ENCODE measurements around the gene RBFOX1.

Gene RBFOX1

DNA sequence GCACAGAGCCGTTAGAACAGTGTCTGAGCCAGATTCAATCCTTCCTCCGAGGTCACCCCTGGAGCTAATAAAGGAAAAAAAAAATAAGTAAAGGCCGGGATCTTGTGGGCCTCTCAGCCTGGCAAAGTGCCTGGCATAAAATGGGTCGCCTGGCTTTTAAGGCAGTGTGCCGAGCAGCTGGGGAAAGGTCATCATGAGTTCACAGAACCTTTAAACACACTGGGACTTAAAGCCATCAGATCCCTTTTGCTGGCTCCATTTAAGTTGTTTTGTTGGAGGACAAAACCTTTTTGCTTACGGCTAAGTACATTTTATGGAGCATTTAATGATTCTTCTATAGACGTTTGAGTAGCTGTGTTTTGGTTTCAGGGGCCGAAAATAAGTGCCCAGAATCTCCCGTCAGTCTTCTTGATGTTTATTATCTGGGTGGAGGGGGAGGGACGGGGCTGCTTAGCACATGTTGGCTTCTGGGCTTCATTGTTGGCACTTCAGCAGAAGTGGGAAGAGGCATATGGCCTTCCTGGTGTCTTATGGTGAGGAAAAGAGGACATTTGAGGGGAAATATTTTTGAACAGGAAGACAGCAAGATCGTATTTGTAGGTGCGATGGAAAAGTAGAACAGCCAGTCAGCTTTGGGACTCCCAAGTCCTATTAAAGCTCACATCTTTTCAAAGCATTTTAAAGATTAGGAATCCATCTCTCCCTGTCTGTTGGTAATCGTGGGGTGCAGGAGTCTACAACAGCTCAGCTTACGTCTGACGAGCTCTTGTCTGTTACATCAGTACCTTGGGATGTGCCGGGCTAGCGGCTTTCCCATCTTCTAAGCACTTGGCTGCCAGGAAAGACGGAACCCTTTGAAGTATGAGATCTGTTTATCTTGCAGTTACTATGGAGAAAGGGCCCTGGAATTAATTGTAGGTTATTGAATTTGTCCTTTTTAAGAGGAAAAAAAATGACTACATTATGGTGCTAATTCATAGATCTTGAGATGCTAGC lies 31.1 kb downstream of the RBFOX1 start:
- Histone ChIP-seq H3K4me1 (ENCODE audit: control insufficient read depth, insufficient read depth, low read length) (no peaks in the 10 kb centered on the region), H3K27me3 (ENCODE audit: control insufficient read depth, insufficient read depth, low read length) (no peaks in the 10 kb centered on the region), H3K4me3 (ENCODE audit: low read length) (no peak overlapping the region), H3K36me3 (ENCODE audit: control insufficient read depth, insufficient read depth, low read length) (no peaks in the 10 kb centered on the region), H3K9me3 (ENCODE audit: control insufficient read depth, low read length) (no peaks in the 10 kb centered on the region), H3K9ac (ENCODE audit: low read length) (no peak overlapping the region)

DNA sequence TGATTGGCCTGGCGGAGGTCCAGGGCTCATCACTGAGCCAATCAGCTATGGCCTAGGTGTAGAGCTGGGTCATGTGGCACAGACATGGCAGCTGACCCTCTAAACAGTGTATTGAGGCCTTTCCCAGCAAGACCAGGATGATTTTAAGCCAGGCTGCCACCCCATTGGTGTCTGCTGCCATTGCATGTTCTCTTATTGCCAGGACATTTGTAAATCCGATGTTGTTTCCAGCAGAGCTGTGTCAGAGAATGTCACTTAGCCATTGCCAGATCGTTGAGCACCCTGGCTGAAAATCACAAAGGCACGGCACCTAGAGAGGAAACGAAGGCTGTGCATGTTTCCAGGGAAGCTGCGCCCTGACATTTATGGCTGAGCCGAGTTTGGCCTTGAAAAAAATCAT lies 33.4 kb downstream of the RBFOX1 start:
- Histone ChIP-seq H3K4me1 (ENCODE audit: control insufficient read depth, insufficient read depth, low read length) (no peaks in the 10 kb centered on the region), H3K9ac (ENCODE audit: low read length) (no peak overlapping the region), H3K27me3 (ENCODE audit: control insufficient read depth, insufficient read depth, low read length) (no peaks in the 10 kb centered on the region), H3K9me3 (ENCODE audit: control insufficient read depth, low read length) (no peaks in the 10 kb centered on the region), H3K36me3 (ENCODE audit: control insufficient read depth, insufficient read depth, low read length) (no peaks in the 10 kb centered on the region), H3K4me3 (ENCODE audit: low read length) (no peak overlapping the region)

GRCh38 chr16:7366993-7367880 lies 34.6 kb downstream of the RBFOX1 start:
- Histone ChIP-seq H3K9ac (ENCODE audit: low read length) (no peak overlapping the region), H3K36me3 (ENCODE audit: control insufficient read depth, insufficient read depth, low read length) (no peaks in the 10 kb centered on the region), H3K4me3 (ENCODE audit: low read length) (no peak overlapping the region), H3K27me3 (ENCODE audit: control insufficient read depth, insufficient read depth, low read length) (no peaks in the 10 kb centered on the region), H3K4me1 (ENCODE audit: control insufficient read depth, insufficient read depth, low read length) (no peaks in the 10 kb centered on the region), H3K9me3 (ENCODE audit: control insufficient read depth, low read length) (no peaks in the 10 kb centered on the region)

DNA sequence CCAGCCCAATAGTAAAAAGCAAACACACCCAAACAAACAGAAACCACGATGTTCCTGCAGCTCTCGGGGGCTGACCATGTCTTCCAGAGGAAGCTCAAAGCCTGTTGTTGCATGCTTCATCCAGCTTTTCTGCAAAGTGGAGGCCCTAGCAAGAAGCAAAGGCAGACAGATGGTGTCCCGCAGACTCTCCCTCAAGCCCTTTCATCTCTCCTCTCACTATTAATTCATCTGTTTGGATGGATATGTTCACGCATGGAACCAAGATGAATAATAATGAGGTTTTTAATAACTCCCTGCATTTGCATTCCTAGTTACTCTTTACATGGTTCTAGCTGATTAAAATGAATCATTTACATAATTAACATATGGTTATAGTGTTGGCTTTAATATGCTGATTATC lies 36.6 kb downstream of the RBFOX1 start:
- Histone ChIP-seq H3K27me3 (ENCODE audit: control insufficient read depth, insufficient read depth, low read length) (no peaks in the 10 kb centered on the region), H3K9ac (ENCODE audit: low read length) (no peak overlapping the region), H3K4me1 (ENCODE audit: control insufficient read depth, insufficient read depth, low read length) (no peaks in the 10 kb centered on the region), H3K4me3 (ENCODE audit: low read length) (no peak overlapping the region), H3K9me3 (ENCODE audit: control insufficient read depth, low read length) (no peaks in the 10 kb centered on the region), H3K36me3 (ENCODE audit: control insufficient read depth, insufficient read depth, low read length) (no peaks in the 10 kb centered on the region)

GRCh38 chr16:7372095-7372494 lies 39.5 kb downstream of the RBFOX1 start:
- Histone ChIP-seq H3K36me3 (ENCODE audit: control insufficient read depth, insufficient read depth, low read length) (no peaks in the 10 kb centered on the region), H3K9ac (ENCODE audit: low read length) (no peak overlapping the region), H3K9me3 (ENCODE audit: control insufficient read depth, low read length) (no peaks in the 10 kb centered on the region), H3K4me3 (ENCODE audit: low read length) (no peak overlapping the region), H3K27me3 (ENCODE audit: control insufficient read depth, insufficient read depth, low read length) (no peaks in the 10 kb centered on the region), H3K4me1 (ENCODE audit: control insufficient read depth, insufficient read depth, low read length) (no peaks in the 10 kb centered on the region)

DNA sequence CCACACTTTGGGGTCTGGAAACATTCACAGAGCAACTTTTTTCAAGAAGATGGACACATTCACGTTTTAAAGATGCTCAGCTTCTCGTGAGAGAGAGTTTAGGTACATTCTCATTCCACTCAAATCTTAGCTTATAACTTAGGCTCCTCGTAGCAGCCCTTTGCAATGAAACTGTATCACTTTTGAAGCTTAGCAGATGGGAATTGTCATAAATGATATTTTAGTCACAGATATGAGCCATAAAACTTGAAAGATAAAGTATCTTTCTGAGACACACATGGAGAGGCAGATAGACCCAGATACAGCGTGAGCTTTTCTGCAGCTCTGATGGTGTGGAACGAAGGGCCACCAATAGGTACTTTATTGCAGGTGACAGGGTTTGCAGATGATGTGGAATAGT lies 41.1 kb downstream of the RBFOX1 start:
- H3K27me3 ChIP-seq (ENCODE audit: control insufficient read depth, insufficient read depth, low read length): no peaks in the 10 kb centered on the region

GRCh38 chr16:7374614-7375174 lies 42.0 kb downstream of the RBFOX1 start:
- Histone ChIP-seq H3K36me3 (ENCODE audit: control insufficient read depth, insufficient read depth, low read length) (no peaks in the 10 kb centered on the region), H3K9me3 (ENCODE audit: control insufficient read depth, low read length) (no peaks in the 10 kb centered on the region), H3K27me3 (ENCODE audit: control insufficient read depth, insufficient read depth, low read length) (no peaks in the 10 kb centered on the region), H3K4me1 (ENCODE audit: control insufficient read depth, insufficient read depth, low read length) (no peaks in the 10 kb centered on the region), H3K9ac (ENCODE audit: low read length) (no peak overlapping the region), H3K4me3 (ENCODE audit: low read length) (no peak overlapping the region)

More for the DNA sequence above, 41.1 kb downstream of the RBFOX1 start:
- Histone ChIP-seq H3K36me3 (ENCODE audit: control insufficient read depth, insufficient read depth, low read length) (no peaks in the 10 kb centered on the region), H3K4me1 (ENCODE audit: control insufficient read depth, insufficient read depth, low read length) (no peaks in the 10 kb centered on the region), H3K9me3 (ENCODE audit: control insufficient read depth, low read length) (no peaks in the 10 kb centered on the region), H3K4me3 (ENCODE audit: low read length) (no peak overlapping the region), H3K9ac (ENCODE audit: low read length) (no peak overlapping the region)

DNA sequence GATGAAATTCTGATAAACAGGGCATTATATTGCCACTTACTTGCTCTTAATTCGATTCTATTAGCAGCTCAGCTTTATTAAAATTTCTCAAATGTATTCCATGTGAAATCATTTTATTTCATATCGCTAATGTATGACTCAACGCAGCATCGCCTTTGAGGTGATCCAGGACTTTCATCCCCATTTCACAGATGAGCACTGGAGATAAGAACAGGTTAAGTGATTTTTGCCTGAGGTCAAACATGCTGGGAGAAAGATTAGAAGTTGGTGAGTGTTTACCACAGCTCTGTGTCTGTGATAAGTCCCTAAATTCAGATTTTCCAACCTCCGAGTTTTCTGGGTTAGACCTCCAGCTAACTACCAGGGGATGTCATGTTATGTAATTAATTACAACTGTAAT lies 43.6 kb downstream of the RBFOX1 start:
- no peaks in the 10 kb centered on the region for H3K9me3 ChIP-seq (ENCODE audit: control insufficient read depth, low read length)
- no peaks in the 10 kb centered on the region for H3K27me3 ChIP-seq (ENCODE audit: control insufficient read depth, insufficient read depth, low read length)
- no peak overlapping the region for H3K9ac ChIP-seq (ENCODE audit: low read length)
- H3K4me3 ChIP-seq (ENCODE audit: low read length): no peak overlapping the region
- H3K4me1 ChIP-seq (ENCODE audit: control insufficient read depth, insufficient read depth, low read length): no peaks in the 10 kb centered on the region
- no peaks in the 10 kb centered on the region for H3K36me3 ChIP-seq (ENCODE audit: control insufficient read depth, insufficient read depth, low read length)

DNA sequence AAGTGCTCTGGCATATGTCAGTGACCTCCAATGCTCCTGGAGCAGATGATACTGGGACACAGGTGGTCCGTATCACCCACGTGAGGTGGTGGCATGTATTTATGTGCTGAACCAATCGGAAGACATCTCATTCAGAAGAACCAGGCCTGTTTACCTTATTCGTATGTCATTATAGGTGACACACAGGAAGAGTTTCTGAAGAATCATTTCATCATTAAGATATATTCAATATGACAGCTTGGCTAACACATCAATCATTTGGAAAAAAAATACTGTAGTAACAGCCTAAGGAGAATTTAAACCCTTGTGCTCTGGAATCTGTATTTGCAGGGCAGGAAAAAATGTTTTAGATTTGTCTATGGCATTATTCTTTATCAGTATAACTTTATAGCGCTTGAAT lies 44.6 kb downstream of the RBFOX1 start:
- H3K27me3 ChIP-seq (ENCODE audit: control insufficient read depth, insufficient read depth, low read length): no peaks in the 10 kb centered on the region
- H3K9me3 ChIP-seq (ENCODE audit: control insufficient read depth, low read length): no peaks in the 10 kb centered on the region
- no peak overlapping the region for H3K4me3 ChIP-seq (ENCODE audit: low read length)
- H3K9ac ChIP-seq (ENCODE audit: low read length): no peak overlapping the region
- no peaks in the 10 kb centered on the region for H3K4me1 ChIP-seq (ENCODE audit: control insufficient read depth, insufficient read depth, low read length)
- no peaks in the 10 kb centered on the region for H3K36me3 ChIP-seq (ENCODE audit: control insufficient read depth, insufficient read depth, low read length)

DNA sequence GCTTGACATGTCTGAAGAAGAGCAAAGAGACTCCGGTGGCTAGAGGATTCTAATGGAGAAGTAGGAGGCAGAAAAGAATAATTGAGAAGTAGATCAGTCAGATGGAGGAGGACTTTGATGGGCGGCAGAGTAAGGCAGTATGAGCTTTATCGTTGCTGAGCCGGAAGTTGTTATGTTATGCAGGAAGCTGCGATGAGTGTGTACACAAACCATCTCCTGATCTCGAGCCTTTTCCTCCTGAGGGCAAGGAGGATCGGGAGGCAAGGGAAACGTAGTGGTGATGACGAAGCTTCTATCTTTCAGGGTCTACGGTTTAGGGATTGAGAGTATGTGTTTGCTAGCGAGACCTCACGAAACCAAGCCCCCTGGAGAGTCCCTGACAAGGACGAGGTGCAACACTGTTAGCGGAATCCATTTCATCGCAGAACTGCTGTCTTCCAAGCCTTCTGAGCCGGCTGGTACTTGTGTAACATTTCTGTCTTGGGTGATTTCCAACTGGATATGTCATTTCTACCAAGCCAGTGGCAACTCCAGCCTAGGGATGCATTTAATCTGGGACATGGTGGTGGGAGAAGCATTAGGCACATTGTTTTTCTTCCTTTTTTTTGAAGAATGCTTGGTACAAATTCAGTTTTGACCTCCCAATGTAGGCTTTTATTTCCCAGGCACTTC lies 45.5 kb downstream of the RBFOX1 start:
- no peaks in the 10 kb centered on the region for H3K4me1 ChIP-seq (ENCODE audit: control insufficient read depth, insufficient read depth, low read length)
- H3K36me3 ChIP-seq (ENCODE audit: control insufficient read depth, insufficient read depth, low read length): no peaks in the 10 kb centered on the region
- no peaks in the 10 kb centered on the region for H3K27me3 ChIP-seq (ENCODE audit: control insufficient read depth, insufficient read depth, low read length)
- H3K9ac ChIP-seq (ENCODE audit: low read length): no peak overlapping the region
- H3K4me3 ChIP-seq (ENCODE audit: low read length): no peak overlapping the region
- no peaks in the 10 kb centered on the region for H3K9me3 ChIP-seq (ENCODE audit: control insufficient read depth, low read length)

DNA sequence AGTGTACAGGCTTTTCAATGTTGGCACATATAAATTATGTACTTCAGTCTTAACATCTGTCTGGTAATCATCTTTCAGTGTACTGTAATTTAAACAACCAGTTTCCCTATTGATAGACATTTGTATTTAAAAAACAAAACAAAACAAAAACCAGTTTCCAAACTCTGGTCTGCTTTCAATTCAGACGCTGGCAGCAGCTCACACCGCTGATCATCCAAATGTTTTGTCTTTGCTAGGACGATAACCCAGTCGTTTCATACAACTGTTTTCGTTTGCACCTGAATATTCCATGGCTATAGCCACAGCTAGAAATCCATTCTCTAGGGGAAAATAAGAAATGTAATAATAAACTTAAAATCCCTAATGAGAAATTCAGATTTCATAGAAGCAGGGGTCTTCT lies 47.8 kb downstream of the RBFOX1 start:
- H3K9me3 ChIP-seq (ENCODE audit: control insufficient read depth, low read length): no peaks in the 10 kb centered on the region
- H3K27me3 ChIP-seq (ENCODE audit: control insufficient read depth, insufficient read depth, low read length): no peaks in the 10 kb centered on the region
- no peak overlapping the region for H3K9ac ChIP-seq (ENCODE audit: low read length)
- H3K4me3 ChIP-seq (ENCODE audit: low read length): no peak overlapping the region
- no peaks in the 10 kb centered on the region for H3K4me1 ChIP-seq (ENCODE audit: control insufficient read depth, insufficient read depth, low read length)
- H3K36me3 ChIP-seq (ENCODE audit: control insufficient read depth, insufficient read depth, low read length): no peaks in the 10 kb centered on the region

All from mucosa of stomach (tissue), 1 donor.